WTC11 (cell line): ENCODE measurements around the gene LRMDA. TPM values are rescaled to one million over a fixed set of nuclear protein-coding genes. Genes with fewer than 3 reads are reported as not detected.

Experiments used
- ATAC-seq: fragments of 200-7000 bp; cut with Tn5 transposase; 2 replicates; pipeline ENCODE4 v1.10.0; 2021; ENCODE audit warnings: mild to moderate bottlenecking, moderate library complexity
- CTCF ChIA-PET: fragments of 300-600 bp; sonication (Branson Sonifier 250); formaldehyde crosslinking; loops from one replicate; lab custom pipeline; 2021; ENCODE audit warnings: antibody characterized with exemption; lab: Charles Lee
- POLR2A ChIA-PET: fragments of 350-600 bp; sonication (Branson Sonifier 250); formaldehyde crosslinking; loops from one replicate; lab custom pipeline; 2021; ENCODE audit warnings: antibody characterized with exemption; lab: Charles Lee
- DNase-seq: peaks from one replicate; pipeline ENCODE4 v3.0.0; 2021; ENCODE audit warnings: low spot score
- H3K27ac Mint-ChIP-seq: 2 replicates; pipeline ENCODE4 v1.8.0; 2021; ENCODE audit warnings: mixed read lengths
- H3K27me3 Mint-ChIP-seq: 2 replicates; pipeline ENCODE4 v1.8.0; 2021; ENCODE audit warnings: low read depth, mild to moderate bottlenecking, moderate library complexity, mixed read lengths
- H3K36me3 Mint-ChIP-seq: 2 replicates; pipeline ENCODE4 v1.8.0; 2021; ENCODE audit warnings: mixed read lengths
- H3K4me1 Mint-ChIP-seq: 2 replicates; pipeline ENCODE4 v1.8.0; 2022; ENCODE audit warnings: mixed read lengths
- H3K4me3 Mint-ChIP-seq: 2 replicates; pipeline ENCODE4 v1.8.0; 2021; ENCODE audit warnings: mild to moderate bottlenecking, moderate library complexity, mixed read lengths
- H3K9me3 Mint-ChIP-seq: 2 replicates; pipeline ENCODE4 v1.8.0; 2021; ENCODE audit warnings: mixed read lengths
- AR ChIP-seq: fragments of 250-450 bp; sonication (Bioruptor Pico); IDR thresholded peaks from 2 replicates; pipeline ENCODE4 v1.9.0; 2021; ENCODE audit warnings: mild to moderate bottlenecking
- ATF2 ChIP-seq: sonication (generic); formaldehyde crosslinking; IDR thresholded peaks from 2 replicates; pipeline ENCODE4 v1.8.1; 2022; ENCODE audit warnings: low read depth, missing genetic modification reagents, borderline replicate concordance
- CDX4 ChIP-seq: fragments of 250-450 bp; sonication (Bioruptor Pico); IDR thresholded peaks from 2 replicates; pipeline ENCODE4 v1.9.0; 2021; ENCODE audit warnings: moderate library complexity, mild to moderate bottlenecking, inconsistent platforms, borderline replicate concordance
- CREM ChIP-seq: sonication (generic); formaldehyde crosslinking; IDR thresholded peaks from 2 replicates; pipeline ENCODE4 v1.8.1; 2022; ENCODE audit warnings: mild to moderate bottlenecking, missing genetic modification reagents, moderate library complexity
- E2F4 ChIP-seq: sonication (generic); formaldehyde crosslinking; IDR thresholded peaks from 2 replicates; pipeline ENCODE4 v1.8.1; 2022; ENCODE audit warnings: low read depth, mild to moderate bottlenecking, moderate library complexity, missing genetic modification reagents, borderline replicate concordance
- ELF4 ChIP-seq: sonication (generic); formaldehyde crosslinking; IDR thresholded peaks from 2 replicates; pipeline ENCODE4 v1.8.1; 2022; ENCODE audit warnings: low read depth, mild to moderate bottlenecking, moderate library complexity, missing genetic modification reagents
- EMX1 ChIP-seq: fragments of 250-450 bp; sonication (Bioruptor Pico); IDR thresholded peaks from 2 replicates; pipeline ENCODE4 v1.8.0; 2021; ENCODE audit warnings: mild to moderate bottlenecking
- ESRRA ChIP-seq: sonication (generic); formaldehyde crosslinking; IDR thresholded peaks from 2 replicates; pipeline ENCODE4 v1.8.1; 2022; ENCODE audit warnings: mild to moderate bottlenecking, missing genetic modification reagents, borderline replicate concordance
- FOXJ3 ChIP-seq: sonication (generic); formaldehyde crosslinking; IDR thresholded peaks from 2 replicates; pipeline ENCODE4 v1.9.0; 2021; ENCODE audit warnings: missing genetic modification reagents, mild to moderate bottlenecking, borderline replicate concordance
- GRHL2 ChIP-seq: fragments of 250-450 bp; sonication (Bioruptor Pico); IDR thresholded peaks from 2 replicates; pipeline ENCODE4 v1.8.0; 2022; ENCODE audit warnings: mild to moderate bottlenecking, moderate library complexity; ENCODE audit not compliant: insufficient replicate concordance, severe bottlenecking
- JAZF1 ChIP-seq: fragments of 250-450 bp; sonication (Bioruptor Pico); IDR thresholded peaks from 2 replicates; pipeline ENCODE4 v1.9.0; 2021; ENCODE audit warnings: moderate library complexity, mild to moderate bottlenecking, inconsistent platforms
- NFE2L1 ChIP-seq: sonication (generic); formaldehyde crosslinking; IDR thresholded peaks from 2 replicates; pipeline ENCODE4 v1.8.1; 2023; ENCODE audit warnings: missing genetic modification reagents
- NR1H2 ChIP-seq: sonication (generic); formaldehyde crosslinking; IDR thresholded peaks from 2 replicates; pipeline ENCODE4 v1.9.0; 2021; ENCODE audit warnings: mild to moderate bottlenecking, moderate library complexity, missing genetic modification reagents
- PRRX2 ChIP-seq: fragments of 250-450 bp; sonication (Bioruptor Pico); IDR thresholded peaks from 2 replicates; pipeline ENCODE4 v1.8.0; 2021; ENCODE audit warnings: mild to moderate bottlenecking
- SMAD3 ChIP-seq: sonication (generic); formaldehyde crosslinking; IDR thresholded peaks from 2 replicates; pipeline ENCODE4 v1.8.0; 2022; ENCODE audit warnings: missing genetic modification reagents, mild to moderate bottlenecking, borderline replicate concordance
- TCF7 ChIP-seq: sonication (generic); formaldehyde crosslinking; IDR thresholded peaks from 2 replicates; pipeline ENCODE4 v1.8.0; 2022; ENCODE audit warnings: mild to moderate bottlenecking, low read depth, missing genetic modification reagents, moderate library complexity
- ZBTB21 ChIP-seq: sonication (generic); formaldehyde crosslinking; IDR thresholded peaks from 2 replicates; pipeline ENCODE4 v1.8.1; 2023; ENCODE audit warnings: mild to moderate bottlenecking, missing genetic modification reagents, borderline replicate concordance
- ZMAT4 ChIP-seq: fragments of 250-450 bp; sonication (Bioruptor Pico); IDR thresholded peaks from 2 replicates; pipeline ENCODE4 v1.9.0; 2021; ENCODE audit warnings: mild to moderate bottlenecking
- ZNF121 ChIP-seq: sonication (generic); formaldehyde crosslinking; IDR thresholded peaks from 2 replicates; pipeline ENCODE4 v1.8.0; 2023; ENCODE audit warnings: missing genetic modification reagents
- ZNF396 ChIP-seq: fragments of 250-450 bp; sonication (Bioruptor Pico); IDR thresholded peaks from 2 replicates; pipeline ENCODE4 v1.8.0; 2021; ENCODE audit warnings: mild to moderate bottlenecking, moderate library complexity, borderline replicate concordance
- ZNF423 ChIP-seq: fragments of 250-450 bp; sonication (Bioruptor Pico); IDR thresholded peaks from 2 replicates; pipeline ENCODE4 v2.1.2; 2022; ENCODE audit warnings: mild to moderate bottlenecking, moderate library complexity
- total RNA-seq: library from RNA; stranded (reverse); gene quantifications from 3 replicates; pipeline ENCODE4 v1.2.3, GENCODE V29; 2021

Gene LRMDA
- total RNA-seq, 1 experiment from 2014 or later, result 0.92 TPM

GRCh38 chr10:76403912-76404311 lies 972.5 kb downstream of the LRMDA start:
- Mint-ChIP-seq H3K4me1 (peaks cover 10% of the 10 kb centered on the region), H3K27ac (no peak overlapping the region), H3K9me3 (peaks cover 41% of the 10 kb centered on the region), H3K27me3 (peaks cover 4% of the 10 kb centered on the region; the same call in 1 of the 2 replicates), H3K36me3 (peaks cover 13% of the 10 kb centered on the region), H3K4me3 (no peak overlapping the region)
- CTCF ChIA-PET, result no interaction called here
- TF ChIP-seq NFE2L1 (CRISPR knock-in tag), result no peak
- no peak for ATAC-seq
- POLR2A ChIA-PET, result no interaction called here
- no peak for DNase-seq

- no peak for ATAC-seq
- Mint-ChIP-seq H3K27me3 (peaks cover 4% of the 10 kb centered on the region; the same call in 1 of the 2 replicates), H3K9me3 (peaks cover 41% of the 10 kb centered on the region), H3K4me1 (peaks cover 10% of the 10 kb centered on the region)
- TF ChIP-seq GRHL2 (CRISPR knock-in tag) (no peak), ZNF423 (CRISPR knock-in tag) (no peak), EMX1 (CRISPR knock-in tag) (no peak), ZNF121 (CRISPR knock-in tag) (no peak), ZMAT4 (CRISPR knock-in tag) (no peak), AR (no peak), E2F4 (CRISPR knock-in tag) (no peak), NR1H2 (no peak), TCF7 (no peak), ZBTB21 (CRISPR knock-in tag) (no peak), ZNF396 (no peak), CREM (CRISPR knock-in tag) (no peak), ATF2 (CRISPR knock-in tag) (no peak), PRRX2 (CRISPR knock-in tag) (no peak)
- TF ChIP-seq, all 79 proteins: peak for 0
- Mint-ChIP-seq H3K4me3 (no peak overlapping the region), H3K36me3 (peaks cover 13% of the 10 kb centered on the region), H3K27ac (no peak overlapping the region)
- CTCF ChIA-PET, result no interaction called here
- no peak for DNase-seq
- POLR2A ChIA-PET, result no interaction called here
Measured at GRCh38 chr10:76404531-76404930, 973.1 kb downstream of the LRMDA start.

GRCh38 chr10:76405922-76406321 lies 974.5 kb downstream of the LRMDA start:
- H3K9me3 Mint-ChIP-seq, result peaks cover 35% of the 10 kb centered on the region
- ChIA-PET CTCF (no interaction called here), POLR2A (no interaction called here)
- H3K4me1 Mint-ChIP-seq, result peaks cover 10% of the 10 kb centered on the region
- TF ChIP-seq JAZF1 (CRISPR knock-in tag), result no peak
- TF ChIP-seq SMAD3 (CRISPR knock-in tag), result no peak
- no peak for TF ChIP-seq ELF4 (CRISPR knock-in tag)
- no peak for TF ChIP-seq CDX4 (CRISPR knock-in tag)
- no peak for TF ChIP-seq FOXJ3 (CRISPR knock-in tag)
- TF ChIP-seq ESRRA (CRISPR knock-in tag), result no peak
- TF ChIP-seq AR, result no peak
- no peak overlapping the region for H3K27ac Mint-ChIP-seq
- ATAC-seq (no peak), DNase-seq (no peak)
- peaks cover 4% of the 10 kb centered on the region; the same call in 1 of the 2 replicates for H3K27me3 Mint-ChIP-seq
- H3K36me3 Mint-ChIP-seq, result peaks cover 13% of the 10 kb centered on the region
- no peak overlapping the region for H3K4me3 Mint-ChIP-seq
